LNCAP (cell line): ENCODE results near the gene BCKDK.

Experiments
- TF ChIP-seq, protein P1 (sequence below): fragments of 450-650 bp; IDR thresholded peaks from 2 replicates; pipeline ENCODE4 v1.5.1; 2017; ENCODE audit warnings: mild to moderate bottlenecking

BCKDK gene

GRCh38 chr16:31093132-31093703 is 15.0 kb upstream of the BCKDK start:
- TF ChIP-seq, protein P1, sequence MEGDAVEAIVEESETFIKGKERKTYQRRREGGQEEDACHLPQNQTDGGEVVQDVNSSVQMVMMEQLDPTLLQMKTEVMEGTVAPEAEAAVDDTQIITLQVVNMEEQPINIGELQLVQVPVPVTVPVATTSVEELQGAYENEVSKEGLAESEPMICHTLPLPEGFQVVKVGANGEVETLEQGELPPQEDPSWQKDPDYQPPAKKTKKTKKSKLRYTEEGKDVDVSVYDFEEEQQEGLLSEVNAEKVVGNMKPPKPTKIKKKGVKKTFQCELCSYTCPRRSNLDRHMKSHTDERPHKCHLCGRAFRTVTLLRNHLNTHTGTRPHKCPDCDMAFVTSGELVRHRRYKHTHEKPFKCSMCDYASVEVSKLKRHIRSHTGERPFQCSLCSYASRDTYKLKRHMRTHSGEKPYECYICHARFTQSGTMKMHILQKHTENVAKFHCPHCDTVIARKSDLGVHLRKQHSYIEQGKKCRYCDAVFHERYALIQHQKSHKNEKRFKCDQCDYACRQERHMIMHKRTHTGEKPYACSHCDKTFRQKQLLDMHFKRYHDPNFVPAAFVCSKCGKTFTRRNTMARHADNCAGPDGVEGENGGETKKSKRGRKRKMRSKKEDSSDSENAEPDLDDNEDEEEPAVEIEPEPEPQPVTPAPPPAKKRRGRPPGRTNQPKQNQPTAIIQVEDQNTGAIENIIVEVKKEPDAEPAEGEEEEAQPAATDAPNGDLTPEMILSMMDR, result no peak

DNA sequence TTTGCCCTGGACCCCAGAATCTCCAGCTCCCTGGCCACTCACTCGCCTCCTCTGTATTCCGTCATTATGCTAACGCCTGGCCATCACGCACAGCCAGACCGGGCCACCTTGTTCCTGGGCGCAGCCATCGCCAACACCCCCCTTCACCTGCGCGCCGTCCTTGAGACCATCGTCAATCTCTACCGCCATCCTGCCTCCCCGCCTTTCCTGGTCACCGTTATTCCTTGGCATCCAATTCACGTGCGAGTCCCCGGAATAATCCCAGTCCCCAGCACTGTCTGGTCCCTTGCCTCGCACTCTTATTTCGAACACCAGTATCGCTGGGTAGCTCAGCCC is 14.1 kb upstream of the BCKDK start:
- TF ChIP-seq, protein P1, result no peak

DNA sequence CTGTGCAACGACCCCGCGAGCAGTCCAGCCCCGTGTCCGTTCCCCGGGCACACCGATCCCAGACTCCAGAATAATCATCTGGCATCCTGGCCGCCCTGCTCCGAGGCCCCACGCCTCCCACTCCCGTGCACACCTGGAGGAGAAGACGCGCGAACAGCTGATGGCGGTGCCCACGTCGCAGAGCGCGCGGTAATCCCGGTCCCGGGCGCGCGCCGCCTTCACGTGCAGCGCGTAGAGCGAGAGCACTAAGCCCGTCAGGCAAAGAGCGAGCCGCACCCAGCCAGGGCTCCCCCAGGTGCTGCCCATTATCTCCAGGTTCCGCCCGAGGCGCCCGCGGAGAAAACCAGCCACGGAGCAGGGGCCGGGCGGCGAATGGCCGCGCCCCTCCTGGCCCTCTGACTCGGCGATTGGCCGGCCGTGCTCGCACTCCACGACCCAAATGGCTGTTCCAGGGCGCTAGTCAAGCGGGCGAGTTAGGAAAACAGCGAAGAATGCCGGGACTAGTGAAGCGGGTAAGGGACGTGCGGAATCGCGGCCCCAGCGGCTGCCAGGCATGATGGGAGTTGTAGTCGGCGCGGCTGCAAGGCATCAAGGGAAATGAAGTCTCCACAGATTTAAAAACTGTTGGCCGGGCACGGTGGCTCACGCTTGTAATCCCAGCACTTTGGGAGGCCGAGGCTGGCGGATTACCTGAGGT is 13.6 kb upstream of the BCKDK start, which contains the start of gene VKORC1:
TSS of gene VKORC1 (minus strand) at position 374 of the 697 bp plus-strand sequence. CDS start at position 306, 68 bp downstream.
- TF ChIP-seq, protein P1, result no peak

DNA sequence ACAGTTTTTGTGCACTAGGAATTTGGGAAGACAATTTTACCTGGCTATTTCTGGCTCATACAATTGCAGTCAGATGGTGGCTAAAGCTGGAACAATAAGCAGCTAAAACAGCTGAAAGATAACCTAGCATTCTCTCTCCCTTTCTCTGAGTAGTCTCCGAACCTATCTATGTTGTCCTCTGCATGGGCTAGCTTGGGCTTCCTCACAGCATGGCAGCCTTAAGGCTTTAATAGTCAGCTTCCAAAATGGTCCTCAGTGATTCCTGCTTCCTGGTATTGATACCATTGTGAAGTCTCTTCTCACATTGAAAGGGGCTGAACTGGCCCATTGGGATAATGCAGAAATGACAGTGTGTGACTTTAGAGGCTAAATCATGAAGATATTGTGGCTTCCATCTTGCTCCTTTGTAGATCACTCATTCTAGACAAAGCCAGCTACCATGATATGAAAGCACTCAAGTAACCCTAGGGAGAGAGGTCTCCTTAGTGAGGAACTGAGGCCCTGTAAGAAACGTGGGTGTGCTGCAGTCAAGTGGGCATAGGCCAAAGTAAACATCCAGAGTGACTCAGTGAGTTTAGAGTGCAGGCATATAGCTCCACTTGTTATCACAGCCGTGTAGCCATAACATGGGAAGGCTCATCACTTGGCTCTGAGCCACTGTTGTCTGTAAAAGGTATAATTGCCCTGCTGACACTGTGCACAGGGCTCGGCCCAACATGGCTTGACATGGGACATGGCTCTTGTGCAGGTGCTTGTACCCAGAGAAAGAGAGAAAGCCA is 8.1 kb upstream of the BCKDK start:
- TF ChIP-seq, protein P1, result no peak

DNA sequence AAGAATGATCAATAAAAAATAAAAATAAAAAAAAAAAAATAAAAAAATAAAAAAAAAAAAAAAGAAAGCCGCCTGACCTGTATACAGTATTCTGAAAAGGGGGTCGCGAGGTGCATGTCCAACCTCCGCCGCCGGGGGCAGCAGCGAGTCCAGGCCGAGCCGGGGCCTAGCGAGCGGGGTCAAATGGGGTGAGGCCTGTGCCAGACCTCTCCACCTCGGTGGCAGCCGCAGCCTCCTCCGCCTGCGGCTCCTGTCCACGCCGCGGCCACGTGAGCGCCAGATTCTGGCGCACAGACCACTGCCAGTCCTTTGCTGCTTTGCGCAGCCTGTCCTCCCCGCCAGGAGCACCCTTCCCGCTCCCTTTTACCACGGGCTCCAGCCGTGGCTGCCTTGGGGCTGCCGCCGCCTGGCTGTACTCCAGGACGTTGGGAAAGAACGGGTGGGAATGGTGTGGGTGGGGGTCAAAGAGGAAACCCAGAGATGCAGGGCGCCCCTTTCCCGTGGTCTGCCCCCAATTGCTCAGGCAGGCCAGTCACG is 2.4 kb upstream of the BCKDK start:
- TF ChIP-seq, protein P1, result peak; percentile 84

DNA sequence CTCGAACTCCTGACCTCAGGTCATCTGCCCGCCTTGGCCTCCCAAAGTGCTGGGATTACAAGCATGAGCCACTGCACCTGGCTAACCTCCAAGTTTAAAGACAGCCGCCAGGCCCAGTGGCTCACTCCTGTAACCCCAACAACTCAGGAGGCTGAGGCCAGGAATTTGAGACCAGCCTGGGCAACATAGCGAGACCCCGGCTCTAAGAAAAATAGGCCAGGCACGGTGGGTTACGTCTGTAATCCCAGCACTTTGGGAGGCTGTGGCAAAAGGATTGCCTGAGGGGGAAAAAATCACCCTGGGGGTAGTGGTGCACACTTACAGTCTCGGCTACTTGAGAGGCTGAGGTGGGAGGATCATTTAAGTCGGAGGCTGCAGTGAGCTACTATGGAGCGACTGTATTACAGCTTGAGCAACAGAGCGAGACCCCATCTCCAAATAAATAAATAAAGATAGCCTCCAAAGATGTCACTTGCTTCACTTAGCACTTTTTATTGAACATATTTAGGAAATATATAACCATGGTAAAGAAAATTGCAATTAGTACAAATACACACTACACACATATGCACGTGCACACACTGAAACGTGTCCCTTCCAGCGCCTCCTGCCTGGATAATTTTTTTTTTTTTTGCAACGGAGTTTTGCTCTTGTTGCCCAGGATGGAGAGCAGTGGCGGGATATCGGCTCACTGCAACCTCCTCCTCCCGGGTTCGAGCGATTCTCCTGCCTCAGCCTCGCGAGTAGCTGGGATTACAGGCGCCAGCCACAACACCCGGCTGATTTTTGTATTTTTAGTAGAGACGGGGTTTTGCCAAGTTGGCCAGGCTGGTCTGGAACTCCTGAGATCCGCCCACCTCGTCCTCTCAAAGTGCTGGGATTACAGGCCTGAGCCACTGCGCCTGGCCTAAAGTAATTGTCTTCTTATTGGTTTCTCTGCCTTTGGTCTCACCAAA is 1.4 kb upstream of the BCKDK start:
- TF ChIP-seq, protein P1, result no peak

DNA sequence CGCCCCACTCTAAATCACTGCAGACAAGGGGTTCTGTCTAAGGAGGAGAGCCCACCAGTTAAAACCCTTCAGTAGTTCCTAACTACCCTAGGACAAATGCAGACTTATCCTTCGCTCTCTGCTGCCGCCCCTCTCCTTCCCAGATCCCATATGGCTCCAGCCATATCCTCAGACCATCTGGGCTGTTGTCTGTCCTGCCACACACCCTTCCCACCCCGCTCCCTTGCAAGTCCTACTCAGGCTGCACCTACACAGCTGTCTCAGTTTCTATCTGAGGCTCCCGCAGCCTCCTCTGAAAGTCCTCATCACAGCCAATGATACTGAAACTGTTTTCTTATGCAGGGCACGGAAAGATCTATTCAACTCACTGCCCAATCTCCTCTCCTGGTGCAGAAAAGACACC is 720 bp upstream of the BCKDK start:
- TF ChIP-seq, protein P1, result no peak
